Glomerular visceral epithelial cell (primary cell): Measurements from ENCODE around the gene ERP27.
A peak's percentile ranks its signal among the peaks of the same experiment; 100 is the strongest.

ENCODE experiments used
- DNase-seq: peaks from one replicate; pipeline ENCODE4 v3.0.0-alpha.2; 2016; ENCODE audit errors: extremely low spot score

Gene ERP27

GRCh38 chr12:14903386-14904098, 34.8 kb downstream of the ERP27 start:
- no peak for DNase-seq

DNA sequence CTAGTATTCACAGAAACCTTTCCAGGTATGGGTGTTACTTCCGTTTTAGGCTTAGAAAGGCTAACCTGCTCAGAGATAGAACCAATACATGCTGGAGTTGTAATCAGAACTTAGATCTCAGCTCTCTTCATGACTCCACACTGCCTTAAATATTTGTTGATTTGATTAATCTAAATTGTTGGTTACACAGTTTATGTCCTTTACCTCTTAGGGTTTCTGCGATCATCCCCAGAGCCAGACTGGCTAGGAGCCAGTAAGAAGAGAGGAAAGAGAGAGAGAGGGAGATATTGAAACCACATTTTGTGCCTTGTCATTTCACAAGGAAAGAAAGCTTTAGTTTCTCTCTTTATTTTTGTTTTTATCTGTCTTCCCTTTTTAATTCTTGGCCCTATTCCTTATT, 35.9 kb downstream of the ERP27 start:
- DNase-seq, result no peak

- no peak for DNase-seq
Measured at GRCh38 chr12:14901228-14901562, 37.1 kb downstream of the ERP27 start.

DNA sequence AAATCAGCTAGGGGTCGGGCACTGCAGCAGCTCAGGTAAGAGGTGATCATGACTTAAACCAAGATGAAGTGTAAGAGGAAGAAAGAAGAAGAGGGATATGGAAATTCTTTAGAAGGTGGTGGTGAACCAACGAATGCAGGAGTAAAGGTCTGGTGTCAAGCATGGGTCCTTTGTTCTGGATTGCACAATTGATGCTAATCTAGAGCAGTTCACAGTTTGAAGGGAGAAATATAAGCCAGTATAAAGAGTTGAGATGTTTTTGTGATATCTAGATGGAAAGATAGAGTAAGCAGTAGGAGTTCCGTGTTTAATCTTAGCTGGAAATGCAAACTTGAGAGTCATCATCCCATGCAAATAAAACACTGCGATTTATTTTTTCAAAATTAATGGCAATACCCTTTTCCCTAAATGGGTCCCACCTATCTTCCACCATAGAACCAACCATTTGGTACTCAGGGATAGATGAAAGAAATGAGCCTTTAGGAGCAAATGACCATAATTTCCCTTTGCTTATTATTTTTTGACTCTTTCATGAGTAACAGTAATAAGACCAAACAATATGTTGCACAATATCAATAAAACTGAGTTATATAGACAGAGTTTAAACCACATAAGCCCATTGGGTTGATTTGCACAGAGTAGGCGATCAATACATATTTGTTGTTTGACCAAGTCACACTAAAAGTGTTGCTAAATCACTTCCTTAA, 37.7 kb downstream of the ERP27 start:
- no peak for DNase-seq

DNA sequence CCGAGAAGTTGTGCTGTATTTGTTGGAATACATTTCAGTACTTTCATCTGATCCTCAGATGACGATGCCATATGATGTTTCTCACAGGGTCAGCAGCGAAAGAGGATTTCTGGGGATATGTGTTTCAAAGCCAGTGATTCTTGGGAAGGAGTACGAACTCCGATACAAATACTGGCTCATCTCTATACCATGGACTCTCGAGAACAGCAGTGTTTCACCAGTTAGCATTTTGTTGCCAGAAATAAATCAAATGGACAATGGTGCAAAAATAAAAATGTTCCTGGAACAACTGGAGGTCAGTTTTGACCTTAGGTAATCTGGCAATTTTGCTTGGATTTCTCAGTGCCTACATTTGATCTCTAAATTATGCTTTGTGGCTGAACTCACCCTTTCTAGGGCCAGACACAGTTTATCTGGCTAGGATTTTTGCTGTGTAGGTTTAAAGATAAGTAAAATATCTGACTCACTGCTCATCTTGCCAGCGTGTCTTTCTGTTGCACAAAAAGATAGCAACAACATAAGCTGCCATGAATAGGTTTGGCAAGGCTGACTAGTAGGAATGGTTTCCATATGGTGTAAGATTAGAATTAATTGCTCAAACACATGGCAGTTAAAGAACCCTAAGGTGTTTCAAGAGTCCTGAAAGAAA, 41.7 kb downstream of the ERP27 start:
- DNase-seq, result no peak

- DNase-seq, result no peak
Measured at GRCh38 chr12:14893506-14894250, 44.7 kb downstream of the ERP27 start.

DNA sequence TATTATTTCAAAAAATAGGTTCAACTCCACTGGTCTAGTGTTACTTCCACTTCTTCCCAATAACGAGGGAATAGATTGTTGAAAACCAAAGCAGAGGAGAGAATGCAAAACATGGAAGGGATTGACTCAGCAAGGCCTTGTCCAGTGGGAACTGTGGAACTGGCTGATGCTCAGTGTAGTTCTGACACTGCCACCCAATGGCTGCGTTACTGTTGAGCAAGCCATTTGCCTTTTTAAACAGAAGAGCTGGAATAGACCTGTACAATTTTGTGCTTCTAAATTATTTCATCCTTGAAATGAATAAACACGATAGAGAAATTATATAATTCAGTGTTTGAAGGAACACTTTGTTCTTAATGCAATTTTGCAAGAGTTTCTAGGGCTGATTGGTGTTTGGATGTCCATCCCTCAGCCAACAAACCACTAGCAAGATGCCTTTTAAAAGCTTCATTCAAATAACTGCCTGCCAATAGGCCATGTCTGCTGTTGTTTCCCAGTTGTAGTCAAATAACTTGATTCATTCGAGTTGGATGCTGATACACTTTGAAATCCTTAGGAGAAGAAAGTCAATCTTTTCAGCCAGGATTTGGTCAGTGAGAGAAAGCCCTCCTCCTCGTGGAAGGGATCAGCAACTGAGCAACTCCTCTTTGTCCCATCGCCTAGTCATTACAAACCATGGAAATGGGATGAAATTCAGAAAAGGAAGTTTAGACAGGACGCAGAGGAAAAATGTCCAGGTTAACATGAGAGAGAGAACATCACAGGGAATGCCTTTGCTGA, 45.4 kb downstream of the ERP27 start:
- no peak for DNase-seq

DNA sequence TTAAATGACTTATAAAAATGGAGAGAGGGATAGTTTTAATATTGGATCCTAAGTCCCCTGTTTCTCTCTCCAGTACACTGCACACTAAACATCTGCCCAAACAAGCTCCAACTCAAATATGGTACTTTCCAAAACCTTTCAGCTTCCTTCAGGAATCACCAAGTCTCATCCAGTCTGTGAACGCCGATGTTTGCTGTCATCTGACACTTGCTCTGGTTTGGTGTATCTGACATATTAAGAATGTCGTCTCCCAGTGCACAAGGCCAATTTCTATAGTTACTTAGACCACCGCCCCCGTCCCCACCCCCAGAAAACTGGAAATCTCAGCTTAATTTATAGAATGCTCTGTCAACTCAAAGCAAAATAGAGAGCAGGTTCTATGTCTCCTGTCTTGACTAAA, 47.6 kb downstream of the ERP27 start:
- DNase-seq, result no peak

DNA sequence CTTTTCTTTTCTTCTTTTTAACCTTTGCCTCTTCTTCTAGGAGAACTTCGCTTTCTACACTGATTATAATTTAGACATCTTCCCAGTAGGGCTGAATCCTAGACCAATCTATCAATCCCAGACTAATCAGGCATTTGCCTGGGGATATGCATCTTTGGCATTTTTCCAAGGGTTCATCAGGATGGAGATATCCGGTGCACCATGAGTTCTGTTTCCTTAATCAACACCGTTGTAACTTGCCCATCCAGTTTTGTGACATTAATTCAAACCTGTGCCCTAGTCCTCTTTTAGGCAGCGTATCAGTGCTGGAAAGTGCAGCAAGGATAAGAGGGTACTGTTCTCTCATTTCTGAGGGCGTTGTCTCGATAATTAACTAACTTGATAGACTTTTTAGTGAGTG, 52.1 kb downstream of the ERP27 start:
- no peak for DNase-seq

DNA sequence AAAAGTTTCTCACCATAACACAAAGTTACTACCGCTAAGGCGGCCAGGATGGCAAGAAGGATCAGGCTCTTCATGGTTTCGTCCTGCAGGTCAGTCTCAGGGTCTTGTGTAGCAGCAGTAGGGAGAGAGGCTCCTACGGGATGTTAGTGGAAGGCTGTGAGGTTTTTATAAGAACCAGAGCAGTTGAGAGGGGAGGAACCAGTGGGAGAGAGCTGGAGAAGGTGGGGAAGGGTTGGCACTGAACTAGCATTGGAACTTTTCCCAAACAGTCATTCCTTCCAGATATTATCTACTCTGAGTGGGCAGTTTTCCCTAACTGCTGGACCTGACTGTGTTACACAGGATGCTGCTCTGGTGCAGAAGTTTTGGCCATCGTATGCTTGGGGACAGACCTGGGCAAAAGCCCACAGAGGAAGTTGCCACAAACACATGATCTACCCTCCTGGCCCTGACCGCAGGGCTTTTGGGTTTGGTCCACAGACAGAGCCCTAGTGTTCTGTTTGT, 52.6 kb downstream of the ERP27 start, which contains the start of gene MGP:
Gene MGP (minus strand): TSS at position 137 of the 504 bp plus-strand sequence. CDS start 63 bp downstream, at position 74.
- no peak for DNase-seq

DNA sequence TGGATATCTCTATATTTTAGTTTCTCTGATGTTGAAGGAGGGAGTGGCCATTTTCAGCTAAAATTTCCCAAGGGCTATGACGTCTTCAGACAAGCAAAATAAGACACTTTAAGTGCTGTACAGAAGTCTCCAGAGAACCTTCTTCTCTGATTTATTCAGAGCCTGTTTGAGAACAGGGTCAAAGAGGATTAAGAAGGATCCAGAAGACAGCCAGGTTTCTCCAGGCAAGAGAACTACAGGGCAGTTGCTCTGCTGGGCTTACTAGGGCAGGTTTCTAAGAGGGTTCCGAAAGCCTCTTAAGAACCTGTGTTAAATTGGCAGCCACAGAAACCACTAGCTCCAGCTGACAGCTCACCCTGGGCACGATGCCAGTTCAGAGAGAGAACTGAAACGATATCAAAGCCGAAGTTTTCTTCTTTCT, 53.9 kb downstream of the ERP27 start:
- DNase-seq, result peak; percentile 79

GRCh38 chr12:14883686-14884085, 54.7 kb downstream of the ERP27 start:
- no peak for DNase-seq

GRCh38 chr12:14880890-14881453, 57.4 kb downstream of the ERP27 start:
- no peak for DNase-seq

- no peak for DNase-seq
Measured at GRCh38 chr12:14879222-14879933, 59.0 kb downstream of the ERP27 start.

GRCh38 chr12:14878488-14878887, 59.8 kb downstream of the ERP27 start:
- DNase-seq, result no peak

DNA sequence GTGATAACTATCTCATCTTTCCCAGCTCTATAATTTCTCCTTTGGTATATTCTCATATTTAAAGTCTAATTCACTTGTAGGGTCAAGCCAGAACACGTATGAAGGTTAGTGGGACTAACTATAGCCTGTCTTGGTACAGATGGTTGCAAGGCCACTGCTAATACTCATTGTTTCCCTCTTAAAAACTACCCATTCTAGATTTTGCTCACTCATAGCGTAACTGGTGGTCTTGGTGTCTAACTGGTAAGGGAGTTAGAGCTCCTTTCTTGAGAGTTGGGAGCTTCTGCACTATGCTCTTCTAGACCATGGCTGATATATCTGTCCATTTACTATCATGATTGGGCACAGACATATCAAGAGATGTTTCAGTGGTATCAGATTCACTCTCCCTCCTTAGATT, 61.5 kb downstream of the ERP27 start:
- DNase-seq, result no peak

- DNase-seq, result no peak
Measured at GRCh38 chr12:14874882-14875281, 63.5 kb downstream of the ERP27 start.

DNA sequence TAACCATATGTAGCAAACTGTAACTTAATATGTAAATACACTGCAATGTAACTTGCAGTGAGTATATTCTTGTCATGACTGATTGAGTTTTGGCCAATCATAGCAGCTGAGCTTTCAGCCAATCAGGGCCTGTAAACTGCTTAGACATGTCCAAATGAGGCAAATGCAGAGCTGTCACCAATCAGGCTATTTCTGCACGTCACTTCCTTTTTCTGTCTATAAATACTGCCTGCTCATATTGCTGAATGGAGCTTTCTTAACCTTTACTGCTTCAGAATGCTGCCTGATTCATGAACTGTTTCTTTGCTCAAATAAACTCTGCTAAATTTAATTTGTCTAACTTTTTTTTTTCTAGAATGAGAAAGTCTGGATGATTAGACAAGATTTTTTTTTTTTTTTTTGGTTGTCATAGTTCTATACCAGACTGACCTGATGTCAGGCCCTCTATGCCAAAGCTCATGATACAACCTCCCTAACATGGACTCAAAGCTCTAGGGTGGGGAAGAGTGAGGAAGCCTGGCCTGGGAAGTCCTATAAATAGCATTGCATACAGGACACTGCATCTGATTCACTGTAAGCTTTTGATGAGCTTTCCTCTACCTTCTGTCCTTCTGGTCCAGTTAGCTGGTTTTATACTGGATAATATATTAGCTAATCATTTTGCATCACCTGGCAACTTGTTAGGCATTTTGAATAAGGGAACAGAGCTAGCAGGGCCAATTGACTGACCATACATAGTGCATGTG, 64.7 kb downstream of the ERP27 start:
- DNase-seq, result no peak

GRCh38 chr12:14871886-14872285, 66.5 kb downstream of the ERP27 start:
- no peak for DNase-seq

DNA sequence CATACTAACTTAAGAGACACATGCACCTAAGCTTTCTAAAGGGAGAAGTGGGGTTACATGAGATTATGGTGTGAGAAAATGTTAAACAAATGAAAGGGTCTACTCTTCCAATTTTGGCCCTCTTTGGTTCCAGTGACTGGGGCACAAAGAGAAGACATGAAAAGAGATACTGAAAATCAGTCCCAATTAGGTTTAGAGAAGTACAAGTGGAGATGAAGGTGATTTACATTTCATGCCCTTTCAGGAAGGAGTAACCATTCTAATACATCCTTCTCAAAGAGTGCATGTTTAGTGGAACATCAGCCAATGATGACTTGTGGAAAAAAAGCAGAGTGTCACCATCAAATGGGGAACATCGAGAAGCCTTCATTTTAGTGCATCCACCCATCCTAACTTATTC, 67.1 kb downstream of the ERP27 start:
- no peak for DNase-seq
